ENCODE data around the gene DHRS9.

Gene DHRS9

GRCh38 chr2:169069341-169069740 is at the start of gene DHRS9:
TSS of gene DHRS9 (plus strand) at chr2:169069563. CDS start at chr2:169081582, 12,019 bp downstream.
- TF ChIP-seq CTCF (IDR thresholded peaks at IDR 0.05; ENCODE audit: low read depth, low read length, missing control alignments) = no peak
- DNase-seq (ENCODE audit: low read depth) = no peak
- no peak within 1 kb of the TSS for H3K4me3 ChIP-seq (ENCODE audit: low read depth, low read length)

GRCh38 chr2:169023161-169023560 is 46.2 kb upstream of the DHRS9 start:
- no peak for DNase-seq (ENCODE audit: low read depth)
- no peak for TF ChIP-seq CTCF (IDR thresholded peaks at IDR 0.05; ENCODE audit: low read depth, low read length, missing control alignments)
- H3K4me3 ChIP-seq (ENCODE audit: low read depth, low read length) = no peak overlapping the region

GRCh38 chr2:169026056-169026455 is 43.3 kb upstream of the DHRS9 start:
- no peak for TF ChIP-seq CTCF (IDR thresholded peaks at IDR 0.05; ENCODE audit: low read depth, low read length, missing control alignments)
- no peak for DNase-seq (ENCODE audit: low read depth)
- H3K4me3 ChIP-seq (ENCODE audit: low read depth, low read length) = no peak overlapping the region

GRCh38 chr2:169027234-169027633 is 42.1 kb upstream of the DHRS9 start:
- no peak for DNase-seq (ENCODE audit: low read depth)
- TF ChIP-seq CTCF (IDR thresholded peaks at IDR 0.05; ENCODE audit: low read depth, low read length, missing control alignments) = no peak

GRCh38 chr2:169029341-169029740 is 40.0 kb upstream of the DHRS9 start:
- no peak overlapping the region for H3K4me3 ChIP-seq (ENCODE audit: low read depth, low read length)
- DNase-seq (ENCODE audit: low read depth) = no peak
- no peak for TF ChIP-seq CTCF (IDR thresholded peaks at IDR 0.05; ENCODE audit: low read depth, low read length, missing control alignments)

More at GRCh38 chr2:169027234-169027633, 42.1 kb upstream of the DHRS9 start:
- H3K4me3 ChIP-seq (ENCODE audit: low read depth, low read length) = no peak overlapping the region

- TF ChIP-seq CTCF (IDR thresholded peaks at IDR 0.05; ENCODE audit: low read depth, low read length, missing control alignments) = no peak
- DNase-seq (ENCODE audit: low read depth) = no peak
- H3K4me3 ChIP-seq (ENCODE audit: low read depth, low read length) = no peak within 1 kb of the TSS
These were observed 38.2 kb upstream of the DHRS9 start, which contains the start of gene ABCB11 for GRCh38 chr2:169031202-169031601. TSS of gene ABCB11 (minus strand) at chr2:169031324. CDS start at chr2:169018125, 13,199 bp downstream.

- TF ChIP-seq CTCF (IDR thresholded peaks at IDR 0.05; ENCODE audit: low read depth, low read length, missing control alignments) = no peak
- DNase-seq (ENCODE audit: low read depth) = no peak
- H3K4me3 ChIP-seq (ENCODE audit: low read depth, low read length) = no peak overlapping the region
These were observed 35.1 kb upstream of the DHRS9 start for GRCh38 chr2:169034256-169034655.
